Measurements from ENCODE around the gene CLEC16A. TPM values are rescaled to one million over a fixed set of nuclear protein-coding genes. Genes with fewer than 3 reads are reported as not detected.

The CLEC16A gene
- total and polyA plus RNA-seq, 2 experiments from 2014 or later, result 9.9 to 24.1 TPM

GRCh38 chr16:11030990-11031510, 86.7 kb downstream of the CLEC16A start (continued):
- TF ChIP-seq, protein P1, sequence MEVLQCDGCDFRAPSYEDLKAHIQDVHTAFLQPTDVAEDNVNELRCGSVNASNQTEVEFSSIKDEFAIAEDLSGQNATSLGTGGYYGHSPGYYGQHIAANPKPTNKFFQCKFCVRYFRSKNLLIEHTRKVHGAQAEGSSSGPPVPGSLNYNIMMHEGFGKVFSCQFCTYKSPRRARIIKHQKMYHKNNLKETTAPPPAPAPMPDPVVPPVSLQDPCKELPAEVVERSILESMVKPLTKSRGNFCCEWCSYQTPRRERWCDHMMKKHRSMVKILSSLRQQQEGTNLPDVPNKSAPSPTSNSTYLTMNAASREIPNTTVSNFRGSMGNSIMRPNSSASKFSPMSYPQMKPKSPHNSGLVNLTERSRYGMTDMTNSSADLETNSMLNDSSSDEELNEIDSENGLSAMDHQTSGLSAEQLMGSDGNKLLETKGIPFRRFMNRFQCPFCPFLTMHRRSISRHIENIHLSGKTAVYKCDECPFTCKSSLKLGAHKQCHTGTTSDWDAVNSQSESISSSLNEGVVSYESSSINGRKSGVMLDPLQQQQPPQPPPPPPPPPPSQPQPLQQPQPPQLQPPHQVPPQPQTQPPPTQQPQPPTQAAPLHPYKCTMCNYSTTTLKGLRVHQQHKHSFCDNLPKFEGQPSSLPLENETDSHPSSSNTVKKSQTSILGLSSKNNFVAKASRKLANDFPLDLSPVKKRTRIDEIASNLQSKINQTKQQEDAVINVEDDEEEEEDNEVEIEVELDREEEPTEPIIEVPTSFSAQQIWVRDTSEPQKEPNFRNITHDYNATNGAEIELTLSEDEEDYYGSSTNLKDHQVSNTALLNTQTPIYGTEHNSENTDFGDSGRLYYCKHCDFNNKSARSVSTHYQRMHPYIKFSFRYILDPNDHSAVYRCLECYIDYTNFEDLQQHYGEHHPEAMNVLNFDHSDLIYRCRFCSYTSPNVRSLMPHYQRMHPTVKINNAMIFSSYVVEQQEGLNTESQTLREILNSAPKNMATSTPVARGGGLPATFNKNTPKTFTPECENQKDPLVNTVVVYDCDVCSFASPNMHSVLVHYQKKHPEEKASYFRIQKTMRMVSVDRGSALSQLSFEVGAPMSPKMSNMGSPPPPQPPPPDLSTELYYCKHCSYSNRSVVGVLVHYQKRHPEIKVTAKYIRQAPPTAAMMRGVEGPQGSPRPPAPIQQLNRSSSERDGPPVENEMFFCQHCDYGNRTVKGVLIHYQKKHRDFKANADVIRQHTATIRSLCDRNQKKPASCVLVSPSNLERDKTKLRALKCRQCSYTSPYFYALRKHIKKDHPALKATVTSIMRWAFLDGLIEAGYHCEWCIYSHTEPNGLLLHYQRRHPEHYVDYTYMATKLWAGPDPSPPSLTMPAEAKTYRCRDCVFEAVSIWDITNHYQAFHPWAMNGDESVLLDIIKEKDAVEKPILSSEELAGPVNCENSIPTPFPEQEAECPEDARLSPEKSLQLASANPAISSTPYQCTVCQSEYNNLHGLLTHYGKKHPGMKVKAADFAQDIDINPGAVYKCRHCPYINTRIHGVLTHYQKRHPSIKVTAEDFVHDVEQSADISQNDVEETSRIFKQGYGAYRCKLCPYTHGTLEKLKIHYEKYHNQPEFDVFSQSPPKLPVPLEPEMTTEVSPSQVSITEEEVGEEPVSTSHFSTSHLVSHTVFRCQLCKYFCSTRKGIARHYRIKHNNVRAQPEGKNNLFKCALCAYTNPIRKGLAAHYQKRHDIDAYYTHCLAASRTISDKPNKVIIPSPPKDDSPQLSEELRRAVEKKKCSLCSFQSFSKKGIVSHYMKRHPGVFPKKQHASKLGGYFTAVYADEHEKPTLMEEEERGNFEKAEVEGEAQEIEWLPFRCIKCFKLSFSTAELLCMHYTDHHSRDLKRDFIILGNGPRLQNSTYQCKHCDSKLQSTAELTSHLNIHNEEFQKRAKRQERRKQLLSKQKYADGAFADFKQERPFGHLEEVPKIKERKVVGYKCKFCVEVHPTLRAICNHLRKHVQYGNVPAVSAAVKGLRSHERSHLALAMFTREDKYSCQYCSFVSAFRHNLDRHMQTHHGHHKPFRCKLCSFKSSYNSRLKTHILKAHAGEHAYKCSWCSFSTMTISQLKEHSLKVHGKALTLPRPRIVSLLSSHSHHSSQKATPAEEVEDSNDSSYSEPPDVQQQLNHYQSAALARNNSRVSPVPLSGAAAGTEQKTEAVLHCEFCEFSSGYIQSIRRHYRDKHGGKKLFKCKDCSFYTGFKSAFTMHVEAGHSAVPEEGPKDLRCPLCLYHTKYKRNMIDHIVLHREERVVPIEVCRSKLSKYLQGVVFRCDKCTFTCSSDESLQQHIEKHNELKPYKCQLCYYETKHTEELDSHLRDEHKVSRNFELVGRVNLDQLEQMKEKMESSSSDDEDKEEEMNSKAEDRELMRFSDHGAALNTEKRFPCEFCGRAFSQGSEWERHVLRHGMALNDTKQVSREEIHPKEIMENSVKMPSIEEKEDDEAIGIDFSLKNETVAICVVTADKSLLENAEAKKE (CRISPR knock-in tag; IDR thresholded peaks at IDR 0.05), result no peak
- TF ChIP-seq EZH2phosphoT487 (IDR thresholded peaks at IDR 0.05; ENCODE audit: unreplicated experiment) (no peak), JUNB (IDR thresholded peaks at IDR 0.05; ENCODE audit: unreplicated experiment) (no peak), EZH2 (IDR thresholded peaks at IDR 0.05; ENCODE audit: low read depth, unreplicated experiment) (no peak)

DNA sequence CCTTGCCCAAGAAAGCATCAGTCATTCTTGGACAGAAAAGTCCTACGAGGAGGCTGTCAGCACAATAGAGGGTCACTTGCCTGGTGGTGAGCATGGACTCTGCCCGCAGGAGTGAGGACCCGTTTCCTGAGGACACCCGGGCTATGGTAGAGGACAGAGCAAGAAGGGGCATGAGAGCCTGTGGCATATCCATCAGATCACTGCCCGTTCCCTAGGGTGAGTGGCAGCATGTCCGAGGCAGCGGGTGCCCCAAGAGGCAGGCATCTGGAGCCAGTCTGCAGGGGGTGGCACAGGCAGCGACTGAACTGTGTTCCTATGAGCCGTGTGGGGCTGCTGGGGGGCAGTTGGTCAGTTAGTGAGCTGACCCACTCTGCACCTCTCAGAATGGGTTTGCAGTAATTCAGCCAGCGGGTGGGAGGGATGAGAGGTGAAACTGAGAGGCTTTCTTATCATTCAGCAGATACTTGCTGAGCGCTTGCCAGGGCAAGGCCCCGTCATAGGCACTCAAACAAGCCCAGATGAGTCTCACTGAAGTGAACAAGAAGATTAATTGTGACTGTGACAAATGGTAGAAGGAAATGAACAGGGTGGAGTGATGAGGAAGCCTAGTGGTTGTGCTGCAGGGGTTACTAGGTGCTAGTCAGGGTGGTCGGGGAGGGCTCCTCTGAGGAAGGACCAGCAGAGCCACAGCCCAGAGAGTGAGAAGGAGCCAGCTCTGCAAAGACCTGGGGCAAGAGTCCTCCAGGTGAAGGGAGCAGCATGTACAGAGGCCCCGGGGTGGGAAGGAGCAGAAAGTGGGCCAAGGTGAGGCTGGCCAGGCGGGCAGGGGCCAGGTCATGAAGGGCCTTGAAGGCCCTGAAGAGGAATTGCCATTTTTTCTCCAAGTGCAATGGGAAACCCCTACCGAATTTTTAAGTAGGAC, 87.9 kb downstream of the CLEC16A start:
- Histone ChIP-seq H3K4me1 (ENCODE audit: insufficient read depth) (no peaks in the 10 kb centered on the region), H3K4me2 (no peak overlapping the region), H3K4me3 (no peak overlapping the region), H3F3A (replicated peaks; ENCODE audit: low read depth) (no peaks in the 10 kb centered on the region), H3K27ac (ENCODE audit: low read depth) (no peak overlapping the region), H2AFZ (no peak overlapping the region), H3K9me2 (ENCODE audit: insufficient read depth) (no peaks in the 10 kb centered on the region), H4K20me1 (replicated peaks; ENCODE audit: insufficient read depth) (no peaks in the 10 kb centered on the region), H3K79me2 (replicated peaks; ENCODE audit: insufficient read depth) (no peaks in the 10 kb centered on the region; the same call in 1 of the 2 replicates), H3K36me3 (ENCODE audit: insufficient read depth) (no peaks in the 10 kb centered on the region), H3K27me3 (ENCODE audit: insufficient read depth) (no peaks in the 10 kb centered on the region)
- Mint-ChIP-seq H3K9me3 (peaks cover 3% of the 10 kb centered on the region; the same call in 2 of the 3 replicates), H3K27me3 (ENCODE audit: insufficient read depth, low read depth, poor library complexity) (peaks cover 2% of the 10 kb centered on the region), H3K27ac (peak overlapping the region; percentile 35), H3K36me3 (ENCODE audit: low read depth) (peaks cover 22% of the 10 kb centered on the region), H3K4me3 (no peak overlapping the region), H3K4me1 (peaks cover 8% of the 10 kb centered on the region)
- ATAC-seq (no peak), DNase-seq (ENCODE audit: low spot score) (no peak)
- TF ChIP-seq ZNF114 (CRISPR knock-in tag; IDR thresholded peaks at IDR 0.05) (no peak), STAT1 (IDR thresholded peaks at IDR 0.05; ENCODE audit: unreplicated experiment) (no peak), EZH2 (IDR thresholded peaks at IDR 0.05; ENCODE audit: low read depth, unreplicated experiment) (no peak), EZH2phosphoT487 (IDR thresholded peaks at IDR 0.05; ENCODE audit: unreplicated experiment) (no peak), ETS1 (IDR thresholded peaks at IDR 0.05) (no peak)
- TF ChIP-seq, protein P2, sequence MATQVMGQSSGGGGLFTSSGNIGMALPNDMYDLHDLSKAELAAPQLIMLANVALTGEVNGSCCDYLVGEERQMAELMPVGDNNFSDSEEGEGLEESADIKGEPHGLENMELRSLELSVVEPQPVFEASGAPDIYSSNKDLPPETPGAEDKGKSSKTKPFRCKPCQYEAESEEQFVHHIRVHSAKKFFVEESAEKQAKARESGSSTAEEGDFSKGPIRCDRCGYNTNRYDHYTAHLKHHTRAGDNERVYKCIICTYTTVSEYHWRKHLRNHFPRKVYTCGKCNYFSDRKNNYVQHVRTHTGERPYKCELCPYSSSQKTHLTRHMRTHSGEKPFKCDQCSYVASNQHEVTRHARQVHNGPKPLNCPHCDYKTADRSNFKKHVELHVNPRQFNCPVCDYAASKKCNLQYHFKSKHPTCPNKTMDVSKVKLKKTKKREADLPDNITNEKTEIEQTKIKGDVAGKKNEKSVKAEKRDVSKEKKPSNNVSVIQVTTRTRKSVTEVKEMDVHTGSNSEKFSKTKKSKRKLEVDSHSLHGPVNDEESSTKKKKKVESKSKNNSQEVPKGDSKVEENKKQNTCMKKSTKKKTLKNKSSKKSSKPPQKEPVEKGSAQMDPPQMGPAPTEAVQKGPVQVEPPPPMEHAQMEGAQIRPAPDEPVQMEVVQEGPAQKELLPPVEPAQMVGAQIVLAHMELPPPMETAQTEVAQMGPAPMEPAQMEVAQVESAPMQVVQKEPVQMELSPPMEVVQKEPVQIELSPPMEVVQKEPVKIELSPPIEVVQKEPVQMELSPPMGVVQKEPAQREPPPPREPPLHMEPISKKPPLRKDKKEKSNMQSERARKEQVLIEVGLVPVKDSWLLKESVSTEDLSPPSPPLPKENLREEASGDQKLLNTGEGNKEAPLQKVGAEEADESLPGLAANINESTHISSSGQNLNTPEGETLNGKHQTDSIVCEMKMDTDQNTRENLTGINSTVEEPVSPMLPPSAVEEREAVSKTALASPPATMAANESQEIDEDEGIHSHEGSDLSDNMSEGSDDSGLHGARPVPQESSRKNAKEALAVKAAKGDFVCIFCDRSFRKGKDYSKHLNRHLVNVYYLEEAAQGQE (IDR thresholded peaks at IDR 0.05; ENCODE audit: unreplicated experiment), result no peak
- TF ChIP-seq, protein P3, sequence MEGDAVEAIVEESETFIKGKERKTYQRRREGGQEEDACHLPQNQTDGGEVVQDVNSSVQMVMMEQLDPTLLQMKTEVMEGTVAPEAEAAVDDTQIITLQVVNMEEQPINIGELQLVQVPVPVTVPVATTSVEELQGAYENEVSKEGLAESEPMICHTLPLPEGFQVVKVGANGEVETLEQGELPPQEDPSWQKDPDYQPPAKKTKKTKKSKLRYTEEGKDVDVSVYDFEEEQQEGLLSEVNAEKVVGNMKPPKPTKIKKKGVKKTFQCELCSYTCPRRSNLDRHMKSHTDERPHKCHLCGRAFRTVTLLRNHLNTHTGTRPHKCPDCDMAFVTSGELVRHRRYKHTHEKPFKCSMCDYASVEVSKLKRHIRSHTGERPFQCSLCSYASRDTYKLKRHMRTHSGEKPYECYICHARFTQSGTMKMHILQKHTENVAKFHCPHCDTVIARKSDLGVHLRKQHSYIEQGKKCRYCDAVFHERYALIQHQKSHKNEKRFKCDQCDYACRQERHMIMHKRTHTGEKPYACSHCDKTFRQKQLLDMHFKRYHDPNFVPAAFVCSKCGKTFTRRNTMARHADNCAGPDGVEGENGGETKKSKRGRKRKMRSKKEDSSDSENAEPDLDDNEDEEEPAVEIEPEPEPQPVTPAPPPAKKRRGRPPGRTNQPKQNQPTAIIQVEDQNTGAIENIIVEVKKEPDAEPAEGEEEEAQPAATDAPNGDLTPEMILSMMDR (conservative IDR thresholded peaks at IDR 0.05; ENCODE audit: low read depth in 2 of 2), result no peak

All from GM23338 (cell line).